Fibroblast of lung (primary cell): ENCODE data around the gene KRTAP9-9. TPM values are rescaled to one million over a fixed set of nuclear protein-coding genes. Genes with fewer than 3 reads are reported as not detected.
"Not testable (repeated sequence)": the region's sequence is repeated elsewhere in the genome, so short reads cannot be mapped to it uniquely, and the experiment has no call there.

Experiments
- DNase-seq, 2 donors: peaks; one replicate each; pipeline versions ENCODE4 v3.0.0 to v3.0.0-alpha.2; 2010; ENCODE audit warnings: low read depth in 2 of 2
- H2AFZ ChIP-seq: 2 replicates; pipeline ENCODE4 v1.5.1; 2012; ENCODE audit warnings: low read length, control low read depth, inconsistent platforms
- H3K27ac ChIP-seq: 2 replicates; pipeline ENCODE4 v1.5.1; 2011; ENCODE audit warnings: low read length, control low read depth; ENCODE audit not compliant: insufficient read depth
- H3K27me3 ChIP-seq: 2 replicates; pipeline ENCODE4 v1.5.1; 2011; ENCODE audit warnings: mild to moderate bottlenecking, low read length; ENCODE audit not compliant: control insufficient read depth, insufficient read depth
- H3K36me3 ChIP-seq: 2 replicates; pipeline ENCODE4 v1.5.1; 2011; ENCODE audit warnings: low read length; ENCODE audit not compliant: control insufficient read depth, insufficient read depth
- H3K4me1 ChIP-seq: 2 replicates; pipeline ENCODE4 v1.5.1; 2011; ENCODE audit warnings: low read length; ENCODE audit not compliant: control insufficient read depth, insufficient read depth; ENCODE audit errors: extremely low read depth
- H3K4me2 ChIP-seq: 2 replicates; pipeline ENCODE4 v1.5.1; 2011; ENCODE audit warnings: low read length, control low read depth; ENCODE audit not compliant: insufficient read depth; ENCODE audit errors: extremely low read depth
- H3K4me3 ChIP-seq, 4 experiments: fragments of 200-600 bp in 1 of 4; sonication (generic) in 1 of 4; replicated peaks in 1 of 4; 2 replicates each; pipeline ENCODE4 v1.5.1; 2011 to 2016; ENCODE audit warnings: low read length in 4 of 4, low read depth in 3 of 4, mild to moderate bottlenecking in 3 of 4, control low read depth in 2 of 4, inconsistent platforms in 1 of 4, mixed read lengths in 1 of 4; ENCODE audit not compliant: insufficient read depth in 1 of 4; ENCODE audit errors: control extremely low read depth in 1 of 4
- H3K79me2 ChIP-seq: 2 replicates; pipeline ENCODE4 v1.5.1; 2012; ENCODE audit warnings: mild to moderate bottlenecking, low read length, inconsistent platforms; ENCODE audit not compliant: control insufficient read depth, insufficient read depth
- H3K9ac ChIP-seq: 2 replicates; pipeline ENCODE4 v1.5.1; 2011; ENCODE audit warnings: mild to moderate bottlenecking, low read length, control low read depth; ENCODE audit not compliant: insufficient read depth
- H3K9me3 ChIP-seq: 2 replicates; pipeline ENCODE4 v1.5.1; 2012; ENCODE audit warnings: low read depth, low read length; ENCODE audit not compliant: control insufficient read depth, insufficient read depth
- H4K20me1 ChIP-seq: 2 replicates; pipeline ENCODE4 v1.5.1; 2011; ENCODE audit warnings: low read length; ENCODE audit not compliant: control insufficient read depth, insufficient read depth; ENCODE audit errors: extremely low read depth
- CTCF ChIP-seq, 2 donors: IDR thresholded peaks in 1 of 2; conservative IDR thresholded peaks in 1 of 2; 1 replicate in 1 of 2; 2 replicates in 1 of 2; pipeline ENCODE4 v1.5.1; 2011 to 2012; ENCODE audit warnings: low read length in 2 of 2, control low read depth in 1 of 2, inconsistent platforms in 1 of 2, low read depth in 1 of 2, mild to moderate bottlenecking in 1 of 2
- EZH2 ChIP-seq: IDR thresholded peaks from 2 replicates; pipeline ENCODE4 v1.5.1; 2012; ENCODE audit warnings: low read length, control low read depth, mild to moderate bottlenecking; ENCODE audit errors: missing control alignments
- polyA minus RNA-seq: library from RNA; depleted of rRNA, polyadenylated mRNA; stranded (reverse); fragments of >200 nt; gene quantifications from 2 replicates; pipeline ENCODE4 v1.2.3, GENCODE V29; 2011; ENCODE audit warnings: low replicate concordance
- polyA plus RNA-seq, 2 donors: library from polyadenylated mRNA; depleted of rRNA in 1 of 2; stranded (reverse) in 1 of 2; unstranded in 1 of 2; fragments of >200 nt; gene quantifications; 2 replicates each; pipeline ENCODE4 v1.2.1, GENCODE V29; 2011 to 2012; ENCODE audit warnings: missing spikeins in 1 of 2
- total RNA-seq: library from RNA; depleted of rRNA; stranded (reverse); fragments of >200 nt; gene quantifications from 2 replicates; pipeline ENCODE4 v1.2.1, GENCODE V29; 2014

KRTAP9-9 gene
- not detected in 2 replicates for total RNA-seq
- not detected in 2 replicates for polyA plus RNA-seq
- polyA plus RNA-seq (2012) = not detected in 2 replicates
- polyA minus RNA-seq = not detected in 2 replicates

GRCh38 chr17:41255381-41256290, at the start of gene KRTAP9-9:
Gene KRTAP9-9 (plus strand): TSS chr17:41255384.
- not testable (repeated sequence) for H2AFZ ChIP-seq, H3K79me2 ChIP-seq, H3K4me2 ChIP-seq, H3K4me1 ChIP-seq, H3K9ac ChIP-seq, H3K36me3 ChIP-seq, H4K20me1 ChIP-seq, H3K27me3 ChIP-seq, H3K9me3 ChIP-seq, H3K27ac ChIP-seq, H3K4me3 ChIP-seq
- peak in 1 of 2 donors; percentile 20 for DNase-seq

GRCh38 chr17:41211845-41212466, 43.2 kb upstream of the KRTAP9-9 start:
- Histone ChIP-seq H3K27ac (no peak overlapping the region), H3K4me3 (no peak overlapping the region), H4K20me1 (no peaks in the 10 kb centered on the region), H3K9me3 (no peaks in the 10 kb centered on the region), H3K9ac (no peak overlapping the region), H2AFZ (no peak overlapping the region), H3K36me3 (no peaks in the 10 kb centered on the region), H3K4me2 (no peak overlapping the region), H3K4me1 (no peaks in the 10 kb centered on the region), H3K27me3 (no peaks in the 10 kb centered on the region), H3K79me2 (no peaks in the 10 kb centered on the region)
- no peak for TF ChIP-seq EZH2
- TF ChIP-seq CTCF (conservative IDR thresholded peaks at IDR 0.05 in 1 of 2, IDR thresholded peaks at IDR 0.05 in 1 of 2; ENCODE audit: low read depth in 1 of 2, low read length in 2 of 2) = no peak
- peak in 1 of 2 donors; percentile 40 for DNase-seq

GRCh38 chr17:41212524-41213169, 42.5 kb upstream of the KRTAP9-9 start:
- H3K4me2 ChIP-seq = no peak overlapping the region
- H3K9me3 ChIP-seq = no peaks in the 10 kb centered on the region
- no peak overlapping the region for H2AFZ ChIP-seq
- no peak overlapping the region for H3K9ac ChIP-seq
- no peaks in the 10 kb centered on the region for H3K79me2 ChIP-seq
- no peak for TF ChIP-seq EZH2
- no peak for TF ChIP-seq CTCF (conservative IDR thresholded peaks at IDR 0.05 in 1 of 2, IDR thresholded peaks at IDR 0.05 in 1 of 2; ENCODE audit: low read depth in 1 of 2, low read length in 2 of 2)
- H3K4me1 ChIP-seq = no peaks in the 10 kb centered on the region
- H3K27ac ChIP-seq = no peak overlapping the region
- no peak overlapping the region for H3K4me3 ChIP-seq
- no peaks in the 10 kb centered on the region for H3K27me3 ChIP-seq
- no peaks in the 10 kb centered on the region for H4K20me1 ChIP-seq
- DNase-seq = no peak
- H3K36me3 ChIP-seq = no peaks in the 10 kb centered on the region
